Fibroblast of lung (primary cell): ENCODE results near the gene F13A1. TPM values are rescaled to one million over a fixed set of nuclear protein-coding genes. Genes with fewer than 3 reads are reported as not detected.

Experiments
- DNase-seq, 2 donors: peaks; one replicate each; pipeline versions ENCODE4 v3.0.0 to v3.0.0-alpha.2; 2010; ENCODE audit warnings: low read depth in 2 of 2
- H2AFZ ChIP-seq: 2 replicates; pipeline ENCODE4 v1.5.1; 2012; ENCODE audit warnings: low read length, control low read depth, inconsistent platforms
- H3K27ac ChIP-seq: 2 replicates; pipeline ENCODE4 v1.5.1; 2011; ENCODE audit warnings: low read length, control low read depth; ENCODE audit not compliant: insufficient read depth
- H3K27me3 ChIP-seq: 2 replicates; pipeline ENCODE4 v1.5.1; 2011; ENCODE audit warnings: mild to moderate bottlenecking, low read length; ENCODE audit not compliant: control insufficient read depth, insufficient read depth
- H3K36me3 ChIP-seq: 2 replicates; pipeline ENCODE4 v1.5.1; 2011; ENCODE audit warnings: low read length; ENCODE audit not compliant: control insufficient read depth, insufficient read depth
- H3K4me1 ChIP-seq: 2 replicates; pipeline ENCODE4 v1.5.1; 2011; ENCODE audit warnings: low read length; ENCODE audit not compliant: control insufficient read depth, insufficient read depth; ENCODE audit errors: extremely low read depth
- H3K4me2 ChIP-seq: 2 replicates; pipeline ENCODE4 v1.5.1; 2011; ENCODE audit warnings: low read length, control low read depth; ENCODE audit not compliant: insufficient read depth; ENCODE audit errors: extremely low read depth
- H3K4me3 ChIP-seq, 4 experiments: fragments of 200-600 bp in 1 of 4; sonication (generic) in 1 of 4; replicated peaks in 1 of 4; 2 replicates each; pipeline ENCODE4 v1.5.1; 2011 to 2016; ENCODE audit warnings: low read length in 4 of 4, low read depth in 3 of 4, mild to moderate bottlenecking in 3 of 4, control low read depth in 2 of 4, inconsistent platforms in 1 of 4, mixed read lengths in 1 of 4; ENCODE audit not compliant: insufficient read depth in 1 of 4; ENCODE audit errors: control extremely low read depth in 1 of 4
- H3K79me2 ChIP-seq: 2 replicates; pipeline ENCODE4 v1.5.1; 2012; ENCODE audit warnings: mild to moderate bottlenecking, low read length, inconsistent platforms; ENCODE audit not compliant: control insufficient read depth, insufficient read depth
- H3K9ac ChIP-seq: 2 replicates; pipeline ENCODE4 v1.5.1; 2011; ENCODE audit warnings: mild to moderate bottlenecking, low read length, control low read depth; ENCODE audit not compliant: insufficient read depth
- H3K9me3 ChIP-seq: 2 replicates; pipeline ENCODE4 v1.5.1; 2012; ENCODE audit warnings: low read depth, low read length; ENCODE audit not compliant: control insufficient read depth, insufficient read depth
- H4K20me1 ChIP-seq: 2 replicates; pipeline ENCODE4 v1.5.1; 2011; ENCODE audit warnings: low read length; ENCODE audit not compliant: control insufficient read depth, insufficient read depth; ENCODE audit errors: extremely low read depth
- EZH2 ChIP-seq: IDR thresholded peaks from 2 replicates; pipeline ENCODE4 v1.5.1; 2012; ENCODE audit warnings: low read length, control low read depth, mild to moderate bottlenecking; ENCODE audit errors: missing control alignments
- polyA plus RNA-seq, 2 donors: library from polyadenylated mRNA; depleted of rRNA in 1 of 2; stranded (reverse) in 1 of 2; unstranded in 1 of 2; fragments of >200 nt; gene quantifications; 2 replicates each; pipeline ENCODE4 v1.2.1, GENCODE V29; 2011 to 2012; ENCODE audit warnings: missing spikeins in 1 of 2
- total RNA-seq: library from RNA; depleted of rRNA; stranded (reverse); fragments of >200 nt; gene quantifications from 2 replicates; pipeline ENCODE4 v1.2.1, GENCODE V29; 2014
- TF ChIP-seq, protein P1 (sequence below), 2 donors: IDR thresholded peaks in 1 of 2; conservative IDR thresholded peaks in 1 of 2; 1 replicate in 1 of 2; 2 replicates in 1 of 2; pipeline ENCODE4 v1.5.1; 2011 to 2012; ENCODE audit warnings: low read length in 2 of 2, control low read depth in 1 of 2, inconsistent platforms in 1 of 2, low read depth in 1 of 2, mild to moderate bottlenecking in 1 of 2

Gene F13A1
- total and polyA plus RNA-seq, 2 donors (not counting 1 experiment from before 2014, with no cell fraction given): not detected

DNA sequence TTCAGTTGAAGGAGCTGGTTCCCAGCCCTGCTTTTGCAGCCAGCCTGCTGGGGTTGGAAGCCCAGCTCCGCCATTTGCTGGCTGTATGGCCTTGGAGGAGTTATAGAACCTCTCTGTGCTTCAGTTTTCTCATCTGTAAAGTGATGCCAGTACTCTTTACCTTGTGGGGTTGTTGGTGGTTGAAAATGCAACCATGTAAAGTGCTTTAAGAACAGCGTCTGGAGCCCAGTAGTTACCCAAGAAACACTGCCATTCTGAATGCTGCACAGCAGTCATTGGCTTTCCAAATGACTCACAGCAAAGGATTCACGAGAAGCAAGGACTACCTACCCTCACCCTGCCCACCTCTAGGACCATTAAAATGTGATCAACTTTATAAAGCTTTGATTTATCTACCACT is 154.4 kb downstream of the F13A1 start:
- no peak overlapping the region for H3K4me2 ChIP-seq
- no peak for TF ChIP-seq EZH2
- TF ChIP-seq, protein P1, sequence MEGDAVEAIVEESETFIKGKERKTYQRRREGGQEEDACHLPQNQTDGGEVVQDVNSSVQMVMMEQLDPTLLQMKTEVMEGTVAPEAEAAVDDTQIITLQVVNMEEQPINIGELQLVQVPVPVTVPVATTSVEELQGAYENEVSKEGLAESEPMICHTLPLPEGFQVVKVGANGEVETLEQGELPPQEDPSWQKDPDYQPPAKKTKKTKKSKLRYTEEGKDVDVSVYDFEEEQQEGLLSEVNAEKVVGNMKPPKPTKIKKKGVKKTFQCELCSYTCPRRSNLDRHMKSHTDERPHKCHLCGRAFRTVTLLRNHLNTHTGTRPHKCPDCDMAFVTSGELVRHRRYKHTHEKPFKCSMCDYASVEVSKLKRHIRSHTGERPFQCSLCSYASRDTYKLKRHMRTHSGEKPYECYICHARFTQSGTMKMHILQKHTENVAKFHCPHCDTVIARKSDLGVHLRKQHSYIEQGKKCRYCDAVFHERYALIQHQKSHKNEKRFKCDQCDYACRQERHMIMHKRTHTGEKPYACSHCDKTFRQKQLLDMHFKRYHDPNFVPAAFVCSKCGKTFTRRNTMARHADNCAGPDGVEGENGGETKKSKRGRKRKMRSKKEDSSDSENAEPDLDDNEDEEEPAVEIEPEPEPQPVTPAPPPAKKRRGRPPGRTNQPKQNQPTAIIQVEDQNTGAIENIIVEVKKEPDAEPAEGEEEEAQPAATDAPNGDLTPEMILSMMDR (conservative IDR thresholded peaks at IDR 0.05 in 1 of 2, IDR thresholded peaks at IDR 0.05 in 1 of 2; ENCODE audit: low read depth in 1 of 2, low read length in 2 of 2): no peak
- no peaks in the 10 kb centered on the region for H3K36me3 ChIP-seq
- no peaks in the 10 kb centered on the region for H3K4me1 ChIP-seq
- no peak overlapping the region for H3K9ac ChIP-seq
- no peak for DNase-seq
- H3K79me2 ChIP-seq: no peaks in the 10 kb centered on the region
- H4K20me1 ChIP-seq: no peaks in the 10 kb centered on the region
- H3K27me3 ChIP-seq: no peaks in the 10 kb centered on the region
- no peak overlapping the region for H2AFZ ChIP-seq
- no peak overlapping the region for H3K27ac ChIP-seq
- H3K4me3 ChIP-seq: no peak overlapping the region
- H3K9me3 ChIP-seq: no peaks in the 10 kb centered on the region

DNA sequence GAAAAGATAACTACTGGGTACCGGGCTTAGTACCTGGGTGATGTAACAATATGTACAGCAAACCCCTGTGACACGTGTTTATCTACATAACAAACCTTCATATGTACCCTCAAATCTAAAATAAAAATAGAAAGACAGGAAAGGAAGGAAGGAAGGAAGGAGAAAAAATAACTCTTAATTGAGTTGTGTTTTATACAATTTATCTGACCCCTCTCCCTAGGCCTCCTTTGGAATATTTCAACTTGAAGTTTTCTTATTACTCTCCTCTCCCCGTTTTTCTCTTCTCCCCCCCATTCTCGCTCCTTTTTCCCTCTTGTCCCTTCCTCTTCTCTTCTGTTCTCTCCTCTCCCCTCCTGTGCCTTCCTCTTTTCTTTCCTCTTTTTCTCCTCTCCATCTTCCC is 156.1 kb downstream of the F13A1 start:
- no peak overlapping the region for H3K4me3 ChIP-seq
- no peaks in the 10 kb centered on the region for H3K9me3 ChIP-seq
- no peaks in the 10 kb centered on the region for H3K79me2 ChIP-seq
- no peak overlapping the region for H2AFZ ChIP-seq
- no peak overlapping the region for H3K9ac ChIP-seq
- no peak overlapping the region for H3K4me2 ChIP-seq
- no peaks in the 10 kb centered on the region for H4K20me1 ChIP-seq
- no peaks in the 10 kb centered on the region for H3K36me3 ChIP-seq
- H3K27me3 ChIP-seq: no peaks in the 10 kb centered on the region
- TF ChIP-seq, protein P1 (conservative IDR thresholded peaks at IDR 0.05 in 1 of 2, IDR thresholded peaks at IDR 0.05 in 1 of 2; ENCODE audit: low read depth in 1 of 2, low read length in 2 of 2): no peak
- TF ChIP-seq EZH2: no peak
- DNase-seq: no peak
- H3K4me1 ChIP-seq: no peaks in the 10 kb centered on the region
- no peak overlapping the region for H3K27ac ChIP-seq

DNA sequence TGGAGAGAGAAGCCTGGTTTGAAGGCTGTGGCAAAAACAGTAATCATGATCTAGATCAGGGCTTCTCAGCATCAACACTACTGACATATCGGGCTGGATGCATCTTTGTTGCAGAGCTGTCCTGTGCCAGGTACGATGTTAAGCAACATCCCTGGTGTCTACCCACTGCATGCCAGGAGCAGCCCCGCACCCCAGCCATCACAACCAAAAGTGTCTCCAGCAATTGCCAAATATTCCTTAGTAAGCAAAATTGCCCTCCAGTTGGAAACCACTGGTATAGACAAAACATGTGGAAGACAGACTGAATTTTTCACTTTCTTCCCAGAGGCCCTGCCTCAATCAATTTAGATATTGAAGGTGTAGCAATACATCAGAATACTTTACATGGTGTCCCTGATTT is 166.1 kb downstream of the F13A1 start:
- Histone ChIP-seq H3K27ac (no peak overlapping the region), H2AFZ (no peak overlapping the region), H3K4me2 (no peak overlapping the region), H3K9me3 (no peaks in the 10 kb centered on the region), H3K27me3 (no peaks in the 10 kb centered on the region), H3K4me3 (no peak overlapping the region), H3K4me1 (no peaks in the 10 kb centered on the region), H3K9ac (no peak overlapping the region), H3K36me3 (no peaks in the 10 kb centered on the region), H4K20me1 (no peaks in the 10 kb centered on the region), H3K79me2 (no peaks in the 10 kb centered on the region)
- TF ChIP-seq, protein P1 (conservative IDR thresholded peaks at IDR 0.05 in 1 of 2, IDR thresholded peaks at IDR 0.05 in 1 of 2; ENCODE audit: low read depth in 1 of 2, low read length in 2 of 2): no peak
- no peak for TF ChIP-seq EZH2
- DNase-seq: no peak
